ENCODE data around the gene MAD2L1BP.
"Not testable (repeated sequence)": the region's sequence is repeated elsewhere in the genome, so short reads cannot be mapped to it uniquely, and the experiment has no call there.

The MAD2L1BP gene
- long read RNA-seq, transcript MAD2L1BP-202 (4 exons, 1,517 nt), result minor isoform, 15 of 105 reads
- long read RNA-seq, transcript MAD2L1BP-201 (3 exons, 1,301 nt), result major isoform, 74 of 105 reads
- long read RNA-seq, partial matches to known transcripts, result 1 of 105 reads
- long read RNA-seq, other reads (novel, unspliced or antisense), result 15 of 105 reads

GRCh38 chr6:43635387-43636307 is at the start of gene MAD2L1BP:
Gene MAD2L1BP, plus strand, starts transcription at chr6:43635840. Its CDS starts 36 bp downstream, at chr6:43635876.
- Histone ChIP-seq H3K4me3 (replicated peaks; ENCODE audit: insufficient read depth, low read length) (peak within 1 kb of the TSS; percentile 83), H3K27me3 (ENCODE audit: insufficient read depth, poor library complexity, severe bottlenecking) (no peaks in the 10 kb centered on the region), H3K27ac (replicated peaks) (peak within 1 kb of the TSS; percentile 87)
- DNase-seq (ENCODE audit: low read depth in 1 of 2, low spot score in 1 of 2), result peak; percentile 77 to 87
- no peak for TF ChIP-seq CTCF (IDR thresholded peaks at IDR 0.05; ENCODE audit: insufficient read depth, low read length)
- TF ChIP-seq POLR2AphosphoS5 (IDR thresholded peaks at IDR 0.05; ENCODE audit: low read depth), result peak; percentile 96
- TF ChIP-seq REST (IDR thresholded peaks at IDR 0.05; ENCODE audit: insufficient replicate concordance, low read depth), result peak; percentile 94
- TF ChIP-seq GABPA (IDR thresholded peaks at IDR 0.05; ENCODE audit: low read depth), result peak; percentile 52; the same call in 1 of the 2 replicates
- no peak for TF ChIP-seq SPI1 (IDR thresholded peaks at IDR 0.05; ENCODE audit: borderline replicate concordance, low read depth)

- H3K27me3 ChIP-seq (ENCODE audit: insufficient read depth, poor library complexity, severe bottlenecking), result no peaks in the 10 kb centered on the region
- H3K4me3 ChIP-seq (replicated peaks; ENCODE audit: insufficient read depth, low read length), result no peak overlapping the region
- TF ChIP-seq CTCF (IDR thresholded peaks at IDR 0.05; ENCODE audit: insufficient read depth, low read length) (no peak), REST (IDR thresholded peaks at IDR 0.05; ENCODE audit: insufficient replicate concordance, low read depth) (no peak), POLR2AphosphoS5 (IDR thresholded peaks at IDR 0.05; ENCODE audit: low read depth) (no peak), GABPA (IDR thresholded peaks at IDR 0.05; ENCODE audit: low read depth) (no peak), SPI1 (IDR thresholded peaks at IDR 0.05; ENCODE audit: borderline replicate concordance, low read depth) (no peak)
- DNase-seq (ENCODE audit: low read depth in 1 of 2, low spot score in 1 of 2), result no peak
- no peak overlapping the region for H3K27ac ChIP-seq (replicated peaks)
Measured at GRCh38 chr6:43588194-43588593, 47.4 kb upstream of the MAD2L1BP start.

GRCh38 chr6:43589564-43589963 is 46.1 kb upstream of the MAD2L1BP start:
- H3K4me3 ChIP-seq (replicated peaks; ENCODE audit: insufficient read depth, low read length); H3K27ac ChIP-seq (replicated peaks); H3K27me3 ChIP-seq (ENCODE audit: insufficient read depth, poor library complexity, severe bottlenecking); DNase-seq (ENCODE audit: low read depth in 1 of 2, low spot score in 1 of 2): not testable (repeated sequence)

GRCh38 chr6:43593938-43594337 is 41.7 kb upstream of the MAD2L1BP start:
- Histone ChIP-seq H3K4me3 (replicated peaks; ENCODE audit: insufficient read depth, low read length) (no peak overlapping the region), H3K27ac (replicated peaks) (no peak overlapping the region), H3K27me3 (ENCODE audit: insufficient read depth, poor library complexity, severe bottlenecking) (no peaks in the 10 kb centered on the region)
- TF ChIP-seq CTCF (IDR thresholded peaks at IDR 0.05; ENCODE audit: insufficient read depth, low read length), result no peak
- no peak for TF ChIP-seq POLR2AphosphoS5 (IDR thresholded peaks at IDR 0.05; ENCODE audit: low read depth)
- TF ChIP-seq GABPA (IDR thresholded peaks at IDR 0.05; ENCODE audit: low read depth), result no peak
- no peak for TF ChIP-seq SPI1 (IDR thresholded peaks at IDR 0.05; ENCODE audit: borderline replicate concordance, low read depth)
- no peak for TF ChIP-seq REST (IDR thresholded peaks at IDR 0.05; ENCODE audit: insufficient replicate concordance, low read depth)
- DNase-seq (ENCODE audit: low read depth in 1 of 2, low spot score in 1 of 2), result no peak

Data from HL-60 (cell line).